DOHH2 (cell line): ENCODE measurements around the gene ARHGEF1.
A peak's percentile ranks its signal among the peaks of the same experiment; 100 is the strongest.

Experiments used
- EZH2phosphoT487 ChIP-seq: fragments of 200-600 bp; sonication (generic); IDR thresholded peaks from 2 replicates; pipeline ENCODE4 v1.6.1; 2017; ENCODE audit warnings: borderline replicate concordance, mild to moderate bottlenecking, antibody characterized with exemption, low read length, moderate library complexity, mixed read lengths
- TF ChIP-seq, protein P1 (sequence below): fragments of 200-600 bp; sonication (generic); IDR thresholded peaks from one replicate; pipeline ENCODE4 v1.5.1; 2014; ENCODE audit warnings: antibody characterized with exemption, mild to moderate bottlenecking, low read depth, low read length; ENCODE audit not compliant: poor library complexity, severe bottlenecking

DNA sequence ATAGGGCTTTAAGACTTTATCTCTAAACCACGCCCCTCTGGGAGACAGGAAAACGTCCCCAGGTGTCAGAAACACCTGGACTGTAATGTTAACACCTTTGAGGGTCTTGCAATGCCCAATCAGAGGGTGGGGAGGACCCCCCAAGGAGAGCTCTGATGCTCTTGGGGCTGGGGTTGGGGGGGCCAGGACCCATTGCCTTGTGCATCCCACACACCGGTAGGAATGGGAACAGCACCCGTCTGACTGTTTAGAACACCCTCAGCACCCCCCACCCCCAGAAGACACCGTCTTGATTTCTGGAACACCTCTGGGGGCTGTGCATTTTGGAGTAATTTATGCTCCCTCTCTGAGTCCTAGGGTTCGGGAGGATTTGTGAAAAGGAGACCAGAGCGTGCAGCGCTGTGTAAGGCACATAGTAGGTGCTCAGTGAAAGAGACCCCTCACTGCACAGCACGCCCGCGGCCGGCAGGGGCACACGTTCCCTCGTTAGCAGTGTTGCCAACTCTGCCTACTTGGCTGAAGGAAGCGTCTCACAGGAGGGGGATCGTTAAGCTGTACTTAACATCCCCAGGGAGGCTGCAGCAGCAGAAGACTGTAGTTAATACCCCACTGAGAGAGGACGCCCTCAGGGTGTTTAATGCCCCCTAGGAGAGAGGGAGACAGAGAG, 48.1 kb downstream of the ARHGEF1 start:
- TF ChIP-seq, protein P1, sequence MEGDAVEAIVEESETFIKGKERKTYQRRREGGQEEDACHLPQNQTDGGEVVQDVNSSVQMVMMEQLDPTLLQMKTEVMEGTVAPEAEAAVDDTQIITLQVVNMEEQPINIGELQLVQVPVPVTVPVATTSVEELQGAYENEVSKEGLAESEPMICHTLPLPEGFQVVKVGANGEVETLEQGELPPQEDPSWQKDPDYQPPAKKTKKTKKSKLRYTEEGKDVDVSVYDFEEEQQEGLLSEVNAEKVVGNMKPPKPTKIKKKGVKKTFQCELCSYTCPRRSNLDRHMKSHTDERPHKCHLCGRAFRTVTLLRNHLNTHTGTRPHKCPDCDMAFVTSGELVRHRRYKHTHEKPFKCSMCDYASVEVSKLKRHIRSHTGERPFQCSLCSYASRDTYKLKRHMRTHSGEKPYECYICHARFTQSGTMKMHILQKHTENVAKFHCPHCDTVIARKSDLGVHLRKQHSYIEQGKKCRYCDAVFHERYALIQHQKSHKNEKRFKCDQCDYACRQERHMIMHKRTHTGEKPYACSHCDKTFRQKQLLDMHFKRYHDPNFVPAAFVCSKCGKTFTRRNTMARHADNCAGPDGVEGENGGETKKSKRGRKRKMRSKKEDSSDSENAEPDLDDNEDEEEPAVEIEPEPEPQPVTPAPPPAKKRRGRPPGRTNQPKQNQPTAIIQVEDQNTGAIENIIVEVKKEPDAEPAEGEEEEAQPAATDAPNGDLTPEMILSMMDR, result peak; percentile 90
- TF ChIP-seq EZH2phosphoT487, result no peak
